NT2/D1 (cell line): Measurements from ENCODE around the gene SYT15.

Source experiments
- DNase-seq: peaks from one replicate; pipeline ENCODE4 v3.0.0-alpha.2; 2011; ENCODE audit warnings: low read depth, low spot score
- H3K27me3 ChIP-seq: 2 replicates; pipeline ENCODE4 v1.6.0; 2011; ENCODE audit warnings: mild to moderate bottlenecking; ENCODE audit not compliant: insufficient read length, insufficient read depth
- H3K36me3 ChIP-seq: 2 replicates; pipeline ENCODE4 v1.6.1; 2011; ENCODE audit warnings: mild to moderate bottlenecking, low read length, mixed read lengths; ENCODE audit not compliant: insufficient read depth, insufficient read length
- H3K4me1 ChIP-seq: 2 replicates; pipeline ENCODE4 v1.5.1; 2011; ENCODE audit not compliant: insufficient read depth, insufficient read length
- H3K4me3 ChIP-seq: 2 replicates; pipeline ENCODE4 v1.5.1; 2011; ENCODE audit warnings: low read depth; ENCODE audit not compliant: insufficient read length
- H3K9ac ChIP-seq: 2 replicates; pipeline ENCODE4 v1.6.0; 2011; ENCODE audit warnings: low read depth; ENCODE audit not compliant: insufficient read length
- H3K9me3 ChIP-seq: 2 replicates; pipeline ENCODE4 v1.5.1; 2011; ENCODE audit warnings: mild to moderate bottlenecking, low read length; ENCODE audit not compliant: insufficient read depth
- SUZ12 ChIP-seq: IDR thresholded peaks from 2 replicates; pipeline ENCODE4 v1.6.1; 2011; ENCODE audit not compliant: insufficient read length, insufficient read depth; ENCODE audit errors: extremely low read depth
- YY1 ChIP-seq: IDR thresholded peaks from 2 replicates; pipeline ENCODE4 v1.6.1; 2011; ENCODE audit not compliant: insufficient read length, insufficient read depth
- ZNF274 ChIP-seq: IDR thresholded peaks from 2 replicates; pipeline ENCODE4 v1.6.1; 2011; ENCODE audit warnings: mild to moderate bottlenecking, low read depth, low read length

SYT15 gene

DNA sequence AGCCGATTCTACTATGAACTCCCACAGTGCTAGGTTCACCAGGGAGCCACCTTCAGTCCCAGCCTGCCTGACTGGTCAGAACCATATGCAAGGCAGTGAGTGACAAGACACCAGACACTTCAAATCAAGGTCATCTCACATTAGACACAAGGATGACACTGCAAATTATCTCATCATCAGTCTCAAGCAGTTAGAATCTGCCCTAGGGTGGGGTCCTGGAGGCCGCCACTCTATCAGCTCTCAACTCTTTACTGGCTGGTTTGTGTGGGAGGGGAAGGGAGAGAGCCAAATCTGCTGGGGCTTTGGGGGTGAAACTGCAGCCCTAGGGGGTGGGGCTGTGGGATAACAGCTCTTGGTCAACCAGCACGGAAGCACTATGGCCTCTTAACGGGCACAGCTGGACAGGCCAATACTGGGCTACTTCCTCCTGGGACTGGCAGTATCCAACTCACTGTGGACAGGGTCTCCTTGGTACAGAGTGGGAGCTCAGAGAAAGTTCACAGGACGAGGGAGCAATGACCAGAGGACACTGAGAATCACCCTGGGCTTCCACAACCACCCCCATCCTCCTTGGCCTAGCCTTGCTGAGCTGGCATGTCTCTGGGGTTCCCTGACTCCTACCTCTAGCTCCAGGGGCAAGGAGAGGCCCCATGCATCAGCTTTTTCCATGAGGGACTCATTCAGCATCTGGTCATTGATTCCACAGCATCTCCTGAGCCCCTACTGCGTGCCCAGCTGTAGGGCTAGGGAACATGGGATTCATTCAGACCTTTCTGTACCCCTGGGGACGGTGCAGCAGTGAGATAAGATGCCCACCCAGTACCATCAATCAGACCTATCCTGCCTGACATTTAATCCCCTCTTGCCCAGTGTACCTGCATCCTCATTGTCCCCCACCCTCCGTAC lies 27.9 kb upstream of the SYT15 start:
- no peak for DNase-seq

DNA sequence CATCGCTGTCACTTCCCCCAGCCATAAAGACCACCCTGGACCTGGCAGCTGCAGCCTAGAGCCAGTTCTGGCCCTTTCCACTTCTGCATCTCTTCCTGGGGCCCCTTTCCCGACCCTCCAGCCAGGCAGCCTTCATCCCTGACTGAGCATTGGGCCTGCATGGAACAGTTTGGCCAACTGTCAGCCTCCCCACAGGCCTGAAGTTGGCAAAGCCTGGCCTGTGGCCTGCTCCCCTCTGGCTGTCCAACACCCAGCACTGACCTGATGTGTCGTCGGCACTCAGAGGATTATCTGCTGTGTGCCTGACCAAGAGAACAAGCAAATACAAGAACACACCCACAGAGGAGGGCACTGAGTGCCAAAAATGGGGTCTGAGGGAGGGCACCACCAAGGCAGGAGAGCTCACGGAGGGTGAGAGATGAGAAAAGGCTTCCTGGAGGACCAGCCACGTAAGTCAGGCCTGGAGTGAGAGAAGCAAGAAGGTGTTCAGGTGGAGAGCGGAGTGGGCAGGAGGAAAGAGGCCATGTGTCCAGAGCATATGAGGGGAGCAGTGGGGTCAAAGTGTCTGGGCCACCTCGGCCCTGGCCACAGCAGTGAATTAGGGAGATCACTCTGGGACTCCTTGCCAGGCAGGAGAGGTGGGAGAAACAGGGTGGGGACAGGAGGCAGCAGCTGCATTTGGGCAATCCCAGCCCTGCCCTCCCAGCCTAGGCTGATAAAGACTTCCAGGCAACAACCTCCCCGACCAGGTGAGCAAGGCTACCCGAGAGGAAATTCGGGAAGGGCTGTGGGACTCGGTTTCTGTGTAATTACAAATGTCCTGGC lies 27.0 kb upstream of the SYT15 start:
- H3K9me3 ChIP-seq: no peaks in the 10 kb centered on the region
- H3K4me1 ChIP-seq: peaks cover 7% of the 10 kb centered on the region
- H3K27me3 ChIP-seq: peaks cover 12% of the 10 kb centered on the region
- peaks cover 20% of the 10 kb centered on the region for H3K36me3 ChIP-seq
- no peak overlapping the region for H3K9ac ChIP-seq
- DNase-seq: no peak
- H3K4me3 ChIP-seq: no peak overlapping the region
- no peak for TF ChIP-seq ZNF274
- no peak for TF ChIP-seq SUZ12
- TF ChIP-seq YY1: no peak

More for the DNA sequence above, 27.9 kb upstream of the SYT15 start:
- Histone ChIP-seq H3K9me3 (no peaks in the 10 kb centered on the region), H3K36me3 (peaks cover 20% of the 10 kb centered on the region), H3K9ac (no peak overlapping the region), H3K4me3 (no peak overlapping the region), H3K4me1 (peaks cover 7% of the 10 kb centered on the region), H3K27me3 (peaks cover 12% of the 10 kb centered on the region)
- no peak for TF ChIP-seq ZNF274
- TF ChIP-seq SUZ12: no peak
- TF ChIP-seq YY1: no peak

DNA sequence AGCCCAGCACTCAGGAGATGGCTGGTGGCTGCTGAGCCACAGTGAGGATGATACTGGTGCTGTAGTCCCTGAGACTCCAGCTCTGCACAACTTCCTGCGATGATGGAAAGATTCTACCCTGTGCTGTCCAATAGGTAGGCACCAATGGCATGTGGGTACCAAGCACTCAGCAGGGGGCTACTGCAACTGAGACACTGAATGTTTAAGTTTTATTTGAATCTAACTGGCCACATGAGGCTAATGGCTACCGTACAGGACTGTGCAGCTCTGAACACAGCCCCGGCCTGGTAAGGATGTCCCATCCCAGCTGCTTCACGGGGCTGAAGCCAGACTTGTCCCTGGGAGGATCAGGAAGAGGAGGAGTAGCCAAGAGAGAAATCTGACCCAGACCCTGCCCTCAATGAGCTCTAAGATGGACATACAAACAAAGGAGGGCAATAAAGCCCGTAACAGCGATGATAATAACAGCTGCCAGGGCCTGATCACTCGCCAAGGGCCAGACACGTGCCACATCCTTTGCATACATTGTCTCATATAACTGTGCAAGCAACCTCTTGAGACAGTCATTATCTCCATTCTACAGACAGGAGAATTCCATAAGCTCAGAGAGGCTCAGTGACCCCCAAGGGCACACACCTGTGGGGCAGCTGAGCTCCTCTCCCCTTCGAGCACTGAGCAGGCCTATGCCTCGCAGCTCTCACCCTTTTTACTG lies 26.2 kb upstream of the SYT15 start:
- peaks cover 20% of the 10 kb centered on the region for H3K27me3 ChIP-seq
- DNase-seq: no peak
- TF ChIP-seq SUZ12: no peak
- no peak for TF ChIP-seq YY1
- no peak for TF ChIP-seq ZNF274
- peaks cover 9% of the 10 kb centered on the region for H3K4me1 ChIP-seq
- H3K36me3 ChIP-seq: peaks cover 20% of the 10 kb centered on the region
- H3K9me3 ChIP-seq: no peaks in the 10 kb centered on the region
- H3K9ac ChIP-seq: no peak overlapping the region
- no peak overlapping the region for H3K4me3 ChIP-seq

- TF ChIP-seq ZNF274: no peak
- no peak for TF ChIP-seq SUZ12
- no peak for TF ChIP-seq YY1
- Histone ChIP-seq H3K4me1 (peaks cover 9% of the 10 kb centered on the region), H3K27me3 (peaks cover 28% of the 10 kb centered on the region), H3K4me3 (no peak overlapping the region), H3K36me3 (peaks cover 20% of the 10 kb centered on the region), H3K9me3 (no peaks in the 10 kb centered on the region), H3K9ac (no peak overlapping the region)
- no peak for DNase-seq
Measured at GRCh38 chr10:46553238-46554049, 25.5 kb upstream of the SYT15 start.

DNA sequence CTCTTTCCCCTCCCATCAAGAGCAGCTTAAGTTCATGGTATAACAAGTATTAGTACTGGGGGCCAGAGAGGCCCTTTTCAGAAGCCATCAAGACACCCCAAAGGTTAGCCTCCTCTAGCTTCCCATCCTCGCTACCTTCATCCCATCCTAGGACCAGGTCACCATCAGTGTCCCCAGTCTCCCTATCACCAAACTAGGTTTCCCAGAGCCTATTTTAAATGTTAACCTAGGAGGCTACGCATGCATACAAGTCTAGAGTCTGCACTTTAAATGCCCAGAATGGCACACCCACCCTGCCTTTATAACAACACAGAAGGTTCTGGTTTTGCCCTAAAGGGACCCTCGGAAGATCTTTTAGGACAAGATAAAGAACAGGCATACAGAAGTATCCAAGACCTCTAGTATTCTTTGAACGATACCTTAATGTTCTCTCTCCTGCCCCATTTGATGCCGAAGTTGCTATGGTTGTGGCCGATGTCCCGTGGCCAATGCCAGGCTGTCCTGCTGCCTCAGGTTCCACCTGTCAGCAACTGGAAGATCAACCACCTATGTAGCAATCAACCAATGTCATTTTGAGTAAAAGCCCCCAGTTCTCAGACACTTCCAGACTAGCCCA lies 24.7 kb upstream of the SYT15 start:
- H3K4me1 ChIP-seq: peaks cover 9% of the 10 kb centered on the region
- no peak overlapping the region for H3K9ac ChIP-seq
- peaks cover 31% of the 10 kb centered on the region for H3K27me3 ChIP-seq
- no peak for TF ChIP-seq SUZ12
- TF ChIP-seq ZNF274: no peak
- no peak for TF ChIP-seq YY1
- H3K36me3 ChIP-seq: peaks cover 20% of the 10 kb centered on the region
- no peaks in the 10 kb centered on the region for H3K9me3 ChIP-seq
- no peak overlapping the region for H3K4me3 ChIP-seq
- no peak for DNase-seq

- Histone ChIP-seq H3K36me3 (peaks cover 13% of the 10 kb centered on the region), H3K4me3 (peak overlapping the region; percentile 68), H3K9ac (peak overlapping the region; percentile 74), H3K9me3 (no peaks in the 10 kb centered on the region), H3K4me1 (peaks cover 9% of the 10 kb centered on the region), H3K27me3 (peaks cover 38% of the 10 kb centered on the region)
- no peak for DNase-seq
- TF ChIP-seq ZNF274 (no peak), YY1 (no peak), SUZ12 (no peak)
Measured at GRCh38 chr10:46555366-46555712, 23.6 kb upstream of the SYT15 start.
